PFSK-1 (cell line): ENCODE measurements around the gene ZAP70.

Experiments
- FOXP2 ChIP-seq: optimal IDR thresholded peaks from 2 replicates; pipeline ENCODE3; 2011; ENCODE audit warnings: borderline replicate concordance, control low read depth, inconsistent platforms; ENCODE audit not compliant: insufficient read depth; ENCODE audit errors: extremely low read length, extremely low read depth
- REST ChIP-seq, 2 experiments: IDR thresholded peaks; 2 replicates each; pipeline versions ENCODE4 v1.6.1 to v1.8.0; 2011 to 2012; ENCODE audit warnings: low read depth in 2 of 2, low read length in 2 of 2, control low read depth in 1 of 2, inconsistent platforms in 1 of 2, mild to moderate bottlenecking in 1 of 2, moderate library complexity in 1 of 2; ENCODE audit not compliant: insufficient read depth in 1 of 2
- SIN3A ChIP-seq: IDR thresholded peaks from 2 replicates; pipeline ENCODE4 v1.6.1; 2012; ENCODE audit warnings: mild to moderate bottlenecking, low read length, moderate library complexity, borderline replicate concordance; ENCODE audit not compliant: insufficient read depth
- TAF1 ChIP-seq: IDR thresholded peaks from 2 replicates; pipeline ENCODE4 v1.6.1; 2012; ENCODE audit warnings: low read length, control low read depth, borderline replicate concordance; ENCODE audit not compliant: insufficient read depth

- TF ChIP-seq TAF1: no peak
- TF ChIP-seq FOXP2: no peak
- TF ChIP-seq REST (IDR thresholded peaks at IDR 0.05; ENCODE audit: insufficient read depth in 1 of 2, low read depth in 2 of 2, low read length in 2 of 2): no peak
- TF ChIP-seq SIN3A: no peak
Measured at GRCh38 chr2:97715951-97716694, 2.7 kb downstream of the ZAP70 start.
